Activated CD4-positive, alpha-beta memory T cell treated with anti-CD3 and anti-CD28 coated beads, Interleukin-2, amount 10 ng/mL, durations not matched to agents 7 days and 5 days (primary cell): ENCODE data around the gene IGSF11. TPM values are rescaled to one million over a fixed set of nuclear protein-coding genes. Genes with fewer than 3 reads are reported as not detected.
"Not testable (repeated sequence)": the region's sequence is repeated elsewhere in the genome, so short reads cannot be mapped to it uniquely, and the experiment has no call there.

Experiments used
- CTCF ChIA-PET: fragments of 350-600 bp; sonication (Branson Sonifier 250); formaldehyde crosslinking; loops from one replicate; lab custom pipeline; 2021; ENCODE audit warnings: antibody characterized with exemption, inconsistent platforms; lab: Charles Lee
- POLR2A ChIA-PET: fragments of 350-600 bp; sonication (Branson Sonifier 250); formaldehyde crosslinking; loops from one replicate; lab custom pipeline; 2021; ENCODE audit warnings: antibody characterized with exemption; lab: Charles Lee
- DNase-seq: peaks from one replicate; pipeline ENCODE4 v3.0.0-alpha.2; 2020
- H3K27ac Mint-ChIP-seq: one replicate; pipeline ENCODE4 v1.8.0; 2021; ENCODE audit warnings: mild to moderate bottlenecking, mixed read lengths
- H3K27me3 Mint-ChIP-seq: one replicate; pipeline ENCODE4 v1.8.0; 2021; ENCODE audit warnings: mixed read lengths
- H3K36me3 Mint-ChIP-seq: one replicate; pipeline ENCODE4 v1.8.0; 2021; ENCODE audit warnings: low read depth, mixed read lengths
- H3K4me1 Mint-ChIP-seq: one replicate; pipeline ENCODE4 v1.8.0; 2021; ENCODE audit warnings: mixed read lengths
- H3K4me3 Mint-ChIP-seq: one replicate; pipeline ENCODE4 v1.8.0; 2021; ENCODE audit warnings: mild to moderate bottlenecking, mixed read lengths
- H3K9me3 Mint-ChIP-seq: one replicate; pipeline ENCODE4 v1.8.0; 2021; ENCODE audit warnings: mixed read lengths
- total RNA-seq, 2 experiments: library from RNA; stranded (reverse); gene quantifications; one replicate each; pipeline ENCODE4 v1.2.3, GENCODE V29; 2021

IGSF11 gene, protein sequence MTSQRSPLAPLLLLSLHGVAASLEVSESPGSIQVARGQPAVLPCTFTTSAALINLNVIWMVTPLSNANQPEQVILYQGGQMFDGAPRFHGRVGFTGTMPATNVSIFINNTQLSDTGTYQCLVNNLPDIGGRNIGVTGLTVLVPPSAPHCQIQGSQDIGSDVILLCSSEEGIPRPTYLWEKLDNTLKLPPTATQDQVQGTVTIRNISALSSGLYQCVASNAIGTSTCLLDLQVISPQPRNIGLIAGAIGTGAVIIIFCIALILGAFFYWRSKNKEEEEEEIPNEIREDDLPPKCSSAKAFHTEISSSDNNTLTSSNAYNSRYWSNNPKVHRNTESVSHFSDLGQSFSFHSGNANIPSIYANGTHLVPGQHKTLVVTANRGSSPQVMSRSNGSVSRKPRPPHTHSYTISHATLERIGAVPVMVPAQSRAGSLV
- under 1 TPM in 1 of 2 experiments, not detected in 1; 0.38 TPM for total RNA-seq

DNA sequence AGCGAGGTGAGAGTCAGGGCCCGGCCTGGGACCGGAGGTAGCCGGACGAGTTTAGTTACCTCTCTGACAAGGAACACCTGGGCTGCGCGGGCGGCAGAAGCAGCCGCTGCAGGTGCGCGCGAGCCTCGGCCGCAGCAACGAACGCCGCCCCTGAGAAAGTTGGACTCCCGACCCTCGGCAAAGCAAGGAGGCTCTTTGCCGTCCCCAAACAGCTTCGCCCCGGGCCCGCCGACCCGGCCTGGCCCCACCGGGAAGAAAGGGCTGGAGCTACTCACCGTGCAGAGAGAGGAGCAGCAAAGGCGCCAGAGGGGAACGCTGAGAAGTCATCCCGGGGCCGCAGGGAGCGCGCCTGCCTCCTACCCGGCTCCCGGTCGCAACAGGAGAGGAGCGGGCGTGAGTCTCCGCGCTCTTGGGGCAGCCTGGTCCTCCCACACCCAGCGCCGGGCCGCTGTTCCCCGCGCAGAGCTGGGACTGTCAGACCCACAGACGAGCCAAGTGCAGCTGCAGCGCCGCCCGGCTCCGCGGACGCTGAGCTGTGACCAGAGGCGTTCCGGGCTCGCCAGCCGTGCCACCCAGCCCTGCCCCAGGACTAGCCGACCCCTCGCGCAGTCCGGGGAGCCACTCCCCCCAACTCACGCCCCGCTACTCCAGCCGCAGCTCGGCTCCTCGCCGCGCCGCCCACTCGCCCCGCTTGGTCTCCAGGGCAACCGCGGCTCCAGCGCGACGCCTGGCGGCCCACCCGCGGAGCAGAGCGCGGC, at the start of gene IGSF11:
Gene IGSF11 (minus strand): TSS at position 591 of the 758 bp plus-strand sequence. CDS start 264 bp downstream, at position 327.
- H3K27me3 Mint-ChIP-seq, result peaks cover 50% of the 10 kb centered on the region
- no peaks in the 10 kb centered on the region for H3K36me3 Mint-ChIP-seq
- H3K9me3 Mint-ChIP-seq, result no peaks in the 10 kb centered on the region
- POLR2A ChIA-PET, result no interaction called here
- DNase-seq, result peak; percentile 53
- peaks cover 11% of the 10 kb centered on the region for H3K4me1 Mint-ChIP-seq
- H3K27ac Mint-ChIP-seq, result no peak within 1 kb of the TSS
- CTCF ChIA-PET, result interaction anchor here (0.5 to 7.6 kb wide), 23 partner anchors 9 to 656 kb away, joined by 3 to 182 read pairs (median 4); partner anchors contain the start of gene B4GALT4
- H3K4me3 Mint-ChIP-seq, result peak within 1 kb of the TSS; percentile 73

DNA sequence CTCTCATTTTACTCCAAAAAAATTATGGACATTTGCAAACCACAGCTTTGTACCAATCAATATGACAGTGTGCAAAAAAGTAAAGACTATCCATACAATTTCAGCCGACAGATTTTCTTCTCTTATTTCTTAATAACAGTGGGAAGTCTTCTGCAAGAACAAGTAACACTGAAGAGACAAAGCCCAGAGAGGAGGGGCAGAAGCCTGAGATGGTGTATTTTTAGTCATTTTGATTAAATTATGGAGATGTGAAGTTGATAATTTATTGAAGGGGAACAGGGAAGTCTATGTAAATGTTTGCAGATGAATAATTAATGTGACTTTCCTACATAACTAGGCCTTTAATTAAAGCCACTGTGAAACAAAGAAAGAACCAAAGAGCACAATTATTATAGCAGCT, 45.7 kb upstream of the IGSF11 start:
- H3K36me3 Mint-ChIP-seq, result no peaks in the 10 kb centered on the region
- POLR2A ChIA-PET, result no interaction called here
- H3K27ac Mint-ChIP-seq, result no peak overlapping the region
- DNase-seq, result no peak
- H3K9me3 Mint-ChIP-seq, result peaks cover 2% of the 10 kb centered on the region
- CTCF ChIA-PET, result no interaction called here
- peaks cover 5% of the 10 kb centered on the region for H3K27me3 Mint-ChIP-seq
- no peaks in the 10 kb centered on the region for H3K4me1 Mint-ChIP-seq
- H3K4me3 Mint-ChIP-seq, result no peak overlapping the region

DNA sequence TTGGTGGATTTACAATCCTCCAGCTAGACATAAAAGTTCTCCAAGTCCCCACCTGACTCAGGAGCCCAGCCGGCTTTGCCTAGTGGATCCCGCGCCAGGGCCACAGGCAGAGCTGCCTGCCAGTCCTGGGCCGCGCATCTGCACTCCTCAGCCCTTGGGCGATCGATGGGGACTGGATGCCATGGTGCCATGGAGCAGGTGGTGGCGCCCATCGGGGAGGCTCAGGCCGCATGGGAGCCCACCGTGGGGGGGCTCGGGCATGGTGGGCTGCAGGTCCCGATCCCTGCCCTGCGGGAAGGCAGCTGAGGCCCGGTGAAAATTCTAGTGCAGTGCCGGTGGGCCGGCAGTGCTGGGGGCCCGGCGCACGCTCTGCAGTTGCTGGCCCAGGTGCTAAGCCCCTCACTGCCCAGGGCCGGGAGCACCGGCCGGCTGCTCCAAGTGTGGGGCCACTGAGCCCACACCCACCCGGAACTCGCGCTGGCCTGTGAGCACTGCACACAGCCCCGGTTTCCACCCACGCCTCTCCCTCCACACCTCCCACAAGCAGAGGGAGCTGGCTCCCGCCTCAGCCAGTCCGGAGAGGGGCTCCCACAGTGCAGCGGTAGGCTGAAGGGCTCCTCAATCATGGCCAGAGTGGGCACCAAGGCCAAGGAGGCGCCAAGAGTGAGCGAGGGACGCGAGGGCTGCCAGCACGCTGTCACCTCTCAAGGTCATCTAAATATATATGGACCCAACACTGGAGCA, 38.8 kb upstream of the IGSF11 start:
- H3K27ac Mint-ChIP-seq, result no peak overlapping the region
- H3K4me3 Mint-ChIP-seq, result no peak overlapping the region
- ChIA-PET CTCF (no interaction called here), POLR2A (no interaction called here)
- no peaks in the 10 kb centered on the region for H3K36me3 Mint-ChIP-seq
- H3K27me3 Mint-ChIP-seq, result no peaks in the 10 kb centered on the region
- peaks cover 7% of the 10 kb centered on the region for H3K9me3 Mint-ChIP-seq
- DNase-seq, result no peak
- H3K4me1 Mint-ChIP-seq, result no peaks in the 10 kb centered on the region

DNA sequence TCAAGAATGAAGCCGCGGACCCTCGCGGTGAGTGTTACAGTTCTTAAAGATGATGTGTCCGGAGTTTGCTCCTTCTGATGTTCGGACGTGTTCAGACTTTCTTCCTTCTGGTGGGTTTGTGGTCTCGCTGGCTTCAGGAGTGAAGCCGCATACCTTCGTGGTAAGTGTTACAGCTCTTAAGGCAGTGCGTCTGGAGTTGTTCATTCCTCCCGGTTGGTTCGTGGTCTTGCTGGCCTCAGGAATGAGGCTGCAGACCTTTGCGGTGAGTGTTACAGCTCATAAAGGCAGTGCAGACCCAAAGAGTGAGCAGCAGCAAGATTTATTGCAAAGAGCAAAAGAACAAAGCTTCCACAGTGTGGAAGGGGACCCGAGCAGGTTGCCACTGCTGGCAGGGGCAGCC, 37.8 kb upstream of the IGSF11 start:
- H3K27me3 Mint-ChIP-seq, H3K4me1 Mint-ChIP-seq, H3K36me3 Mint-ChIP-seq, H3K4me3 Mint-ChIP-seq, POLR2A ChIA-PET, H3K9me3 Mint-ChIP-seq, DNase-seq, H3K27ac Mint-ChIP-seq: not testable (repeated sequence)
- CTCF ChIA-PET, result interaction anchor here (0.6 kb wide), 1 partner anchor 26 kb away, joined by 5 read pairs; no protein-coding TSS in a partner anchor

DNA sequence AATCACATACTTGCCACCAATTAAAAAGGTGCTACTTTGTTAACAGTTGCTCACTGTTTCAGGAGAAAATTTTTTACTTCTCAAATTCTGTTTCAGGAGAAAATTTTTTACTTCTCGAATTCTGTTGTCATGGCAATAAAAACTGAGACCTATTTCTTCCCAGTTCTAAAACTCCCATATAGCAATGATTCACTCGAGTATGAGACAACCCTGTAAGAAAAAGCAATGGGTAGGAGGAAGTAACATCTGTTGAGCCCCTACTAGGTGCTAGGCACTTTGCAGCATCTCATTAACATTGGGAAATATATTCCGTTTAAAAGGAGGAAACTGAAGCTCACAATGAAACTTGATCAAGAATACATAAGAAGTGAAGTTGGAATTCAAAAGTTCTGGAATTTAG, 35.1 kb upstream of the IGSF11 start:
- H3K4me3 Mint-ChIP-seq, result no peak overlapping the region
- ChIA-PET CTCF (no interaction called here), POLR2A (no interaction called here)
- H3K4me1 Mint-ChIP-seq, result no peaks in the 10 kb centered on the region
- no peaks in the 10 kb centered on the region for H3K36me3 Mint-ChIP-seq
- DNase-seq, result no peak
- no peak overlapping the region for H3K27ac Mint-ChIP-seq
- peaks cover 3% of the 10 kb centered on the region for H3K9me3 Mint-ChIP-seq
- no peaks in the 10 kb centered on the region for H3K27me3 Mint-ChIP-seq

DNA sequence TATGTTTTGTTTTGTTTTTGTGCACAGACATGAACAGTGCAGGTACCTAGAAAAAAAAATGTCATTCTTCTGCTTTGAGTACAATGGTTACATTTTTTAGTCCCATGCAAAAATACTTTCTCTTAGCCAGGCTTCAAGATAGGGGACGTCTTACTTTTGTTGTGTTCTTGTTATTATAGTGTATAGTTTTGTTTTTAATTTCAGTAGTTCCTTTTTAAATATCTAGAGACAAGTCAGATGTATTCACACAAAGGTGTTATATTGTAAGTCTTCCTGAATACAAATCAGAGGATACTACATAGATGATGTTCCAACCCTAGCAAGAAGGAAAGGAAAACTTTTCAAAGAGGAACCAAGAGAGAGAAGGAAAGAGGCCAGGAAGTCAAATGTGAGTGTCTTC, 28.8 kb upstream of the IGSF11 start:
- no peak overlapping the region for H3K4me3 Mint-ChIP-seq
- no peak overlapping the region for H3K27ac Mint-ChIP-seq
- H3K36me3 Mint-ChIP-seq, result no peaks in the 10 kb centered on the region
- no peaks in the 10 kb centered on the region for H3K4me1 Mint-ChIP-seq
- no peaks in the 10 kb centered on the region for H3K27me3 Mint-ChIP-seq
- ChIA-PET CTCF (no interaction called here), POLR2A (no interaction called here)
- H3K9me3 Mint-ChIP-seq, result peaks cover 2% of the 10 kb centered on the region
- DNase-seq, result no peak

DNA sequence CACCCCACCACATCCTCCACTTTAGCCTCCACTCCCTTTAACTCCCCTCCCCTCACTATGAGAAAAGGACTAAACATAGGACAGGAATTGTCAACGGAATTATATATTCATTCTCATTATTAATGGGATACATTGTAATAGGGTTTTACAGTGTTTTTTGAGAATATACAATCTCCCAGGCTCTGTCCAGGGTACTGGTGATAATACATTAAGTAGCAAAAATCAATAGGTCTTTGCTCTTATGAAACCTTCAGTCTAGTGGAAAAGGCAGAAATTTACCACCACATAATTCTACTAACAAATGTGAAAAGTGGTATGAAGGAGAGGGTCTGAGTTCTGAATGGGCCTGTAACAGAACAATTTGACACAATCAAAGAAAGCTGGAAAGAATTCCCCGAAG, 28.2 kb upstream of the IGSF11 start:
- H3K4me1 Mint-ChIP-seq, result no peaks in the 10 kb centered on the region
- no peaks in the 10 kb centered on the region for H3K27me3 Mint-ChIP-seq
- no peak for DNase-seq
- ChIA-PET POLR2A (no interaction called here), CTCF (no interaction called here)
- peaks cover 2% of the 10 kb centered on the region for H3K9me3 Mint-ChIP-seq
- H3K36me3 Mint-ChIP-seq, result no peaks in the 10 kb centered on the region
- H3K27ac Mint-ChIP-seq, result no peak overlapping the region
- no peak overlapping the region for H3K4me3 Mint-ChIP-seq

DNA sequence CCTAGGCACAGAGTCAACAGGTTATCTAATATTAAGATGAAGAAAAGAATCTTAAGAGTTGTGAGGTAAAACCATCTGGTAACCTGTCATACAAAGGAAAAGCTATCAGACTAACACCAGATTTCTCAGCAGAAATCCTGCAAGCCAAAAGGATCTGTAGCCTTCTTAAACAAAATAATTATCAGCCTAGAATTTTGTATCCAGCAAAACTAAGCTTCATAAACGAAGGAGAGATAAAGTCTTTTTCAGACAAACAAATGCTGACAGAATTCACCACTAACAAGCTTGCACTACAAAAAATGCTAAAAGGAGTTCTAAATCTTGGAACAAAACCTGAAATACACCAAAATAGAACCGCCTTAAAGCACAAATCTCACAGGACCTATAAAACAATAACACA, 9.9 kb upstream of the IGSF11 start:
- H3K27ac Mint-ChIP-seq, result no peak overlapping the region
- H3K9me3 Mint-ChIP-seq, result peaks cover 2% of the 10 kb centered on the region
- peaks cover 11% of the 10 kb centered on the region for H3K27me3 Mint-ChIP-seq
- H3K36me3 Mint-ChIP-seq, result no peaks in the 10 kb centered on the region
- peaks cover 3% of the 10 kb centered on the region for H3K4me1 Mint-ChIP-seq
- ChIA-PET POLR2A (no interaction called here), CTCF (interaction anchor here (0.6 to 2.9 kb wide), 2 partner anchors 10 to 212 kb away, joined by 5 to 8 read pairs; partner anchors contain the start of gene IGSF11)
- DNase-seq, result no peak
- H3K4me3 Mint-ChIP-seq, result no peak overlapping the region

DNA sequence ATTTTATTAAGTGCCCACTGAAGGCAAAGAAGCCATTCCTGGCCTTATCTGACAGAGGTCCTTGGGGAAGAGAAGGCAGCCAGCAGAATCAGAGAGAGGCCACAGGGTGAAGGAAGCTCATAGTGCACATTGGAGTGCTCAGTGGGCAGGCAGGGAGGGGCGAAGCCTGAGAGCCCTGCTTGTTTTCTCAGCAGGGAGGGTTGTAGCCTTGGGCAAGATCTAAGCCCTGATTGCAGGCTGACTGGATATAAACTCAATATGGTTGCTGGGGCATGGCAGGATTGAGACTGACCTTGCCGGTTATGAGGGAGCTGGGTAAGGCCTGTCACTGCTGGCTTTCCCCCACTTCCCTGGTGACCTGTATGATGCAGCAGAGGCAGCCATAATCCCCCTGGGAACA, 7.5 kb upstream of the IGSF11 start:
- Mint-ChIP-seq H3K9me3 (peaks cover 2% of the 10 kb centered on the region), H3K27me3 (peaks cover 22% of the 10 kb centered on the region), H3K4me3 (no peak overlapping the region), H3K27ac (no peak overlapping the region), H3K4me1 (peaks cover 3% of the 10 kb centered on the region), H3K36me3 (no peaks in the 10 kb centered on the region)
- ChIA-PET CTCF (interaction anchor here (2.9 kb wide), 1 partner anchor 8 kb away, joined by 8 read pairs; the partner anchor contains the start of gene IGSF11), POLR2A (no interaction called here)
- DNase-seq, result no peak

DNA sequence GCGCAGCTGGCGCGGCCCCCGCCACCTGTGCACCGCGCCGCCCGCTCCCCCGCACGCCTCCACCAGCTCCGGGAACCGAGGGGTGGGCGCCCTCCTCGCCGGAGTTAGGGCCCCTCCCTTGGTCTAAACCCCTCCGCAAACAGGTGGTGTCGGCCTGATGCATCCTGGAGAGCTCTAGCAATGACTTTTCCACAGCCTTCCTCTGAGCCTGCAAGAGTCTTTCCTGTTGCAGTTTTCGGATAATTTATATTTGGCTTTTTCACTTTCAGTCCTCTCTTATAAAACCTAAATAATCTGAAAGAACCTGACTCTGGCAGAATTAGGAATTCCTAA, 334 bp upstream of the IGSF11 start:
- peak overlapping the region; percentile 34 for H3K4me3 Mint-ChIP-seq
- no peak overlapping the region for H3K27ac Mint-ChIP-seq
- H3K36me3 Mint-ChIP-seq, result no peaks in the 10 kb centered on the region
- DNase-seq, result no peak
- H3K4me1 Mint-ChIP-seq, result peaks cover 11% of the 10 kb centered on the region
- ChIA-PET POLR2A (no interaction called here), CTCF (interaction anchor here (0.5 to 7.6 kb wide), 18 partner anchors 9 to 646 kb away, joined by 3 to 182 read pairs (median 5); partner anchors contain the start of gene B4GALT4)
- no peaks in the 10 kb centered on the region for H3K9me3 Mint-ChIP-seq
- H3K27me3 Mint-ChIP-seq, result peaks cover 53% of the 10 kb centered on the region

DNA sequence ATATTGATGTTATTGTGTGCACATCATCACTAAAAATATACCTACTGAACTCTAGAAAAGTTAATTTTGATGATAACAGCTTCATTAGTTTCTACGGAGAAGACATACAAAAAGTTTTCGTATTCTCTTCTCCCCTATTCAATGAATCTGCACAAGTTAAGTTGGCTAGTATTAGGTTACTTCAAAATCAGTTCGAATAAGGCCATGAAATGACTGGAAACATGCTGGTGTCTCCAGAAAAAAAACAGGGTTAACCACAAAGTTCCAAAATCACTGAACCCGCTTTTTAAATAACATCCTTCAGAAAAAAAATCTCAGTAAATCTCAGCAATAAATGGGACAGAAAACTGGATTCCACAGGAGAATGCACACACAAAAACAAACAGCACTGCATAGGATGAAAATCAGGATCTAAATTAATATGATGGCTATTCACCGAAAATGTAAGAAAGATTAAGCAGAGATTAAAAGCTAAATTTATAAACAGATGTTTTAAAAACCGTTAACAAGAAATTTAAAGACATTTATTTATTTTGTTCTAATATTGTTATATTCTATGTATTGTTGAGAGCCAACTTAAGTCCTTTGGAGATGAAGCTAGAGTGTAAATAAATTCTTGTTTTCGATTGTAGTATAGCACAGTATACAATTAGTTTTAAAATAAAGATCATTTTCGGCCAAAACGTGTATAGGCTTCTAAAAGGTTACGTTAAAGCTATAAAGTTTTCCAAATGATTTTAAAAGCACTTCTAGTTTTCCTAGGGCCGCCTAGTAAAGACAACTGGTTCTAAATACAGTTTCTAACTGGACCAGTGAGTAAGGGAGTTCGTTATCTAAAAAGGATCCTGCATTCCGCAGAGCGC, 1.0 kb downstream of the IGSF11 start:
- ChIA-PET CTCF (interaction anchor here (0.8 to 7.6 kb wide), 17 partner anchors 9 to 656 kb away, joined by 3 to 182 read pairs (median 5); partner anchors contain the start of gene B4GALT4), POLR2A (no interaction called here)
- peaks cover 11% of the 10 kb centered on the region for H3K4me1 Mint-ChIP-seq
- peak overlapping the region; percentile 73 for H3K4me3 Mint-ChIP-seq
- no peak for DNase-seq
- H3K27me3 Mint-ChIP-seq, result peaks cover 49% of the 10 kb centered on the region
- H3K27ac Mint-ChIP-seq, result no peak overlapping the region
- H3K36me3 Mint-ChIP-seq, result no peaks in the 10 kb centered on the region
- no peaks in the 10 kb centered on the region for H3K9me3 Mint-ChIP-seq
